Measurements from ENCODE around the gene IMPG2.

The IMPG2 gene

DNA sequence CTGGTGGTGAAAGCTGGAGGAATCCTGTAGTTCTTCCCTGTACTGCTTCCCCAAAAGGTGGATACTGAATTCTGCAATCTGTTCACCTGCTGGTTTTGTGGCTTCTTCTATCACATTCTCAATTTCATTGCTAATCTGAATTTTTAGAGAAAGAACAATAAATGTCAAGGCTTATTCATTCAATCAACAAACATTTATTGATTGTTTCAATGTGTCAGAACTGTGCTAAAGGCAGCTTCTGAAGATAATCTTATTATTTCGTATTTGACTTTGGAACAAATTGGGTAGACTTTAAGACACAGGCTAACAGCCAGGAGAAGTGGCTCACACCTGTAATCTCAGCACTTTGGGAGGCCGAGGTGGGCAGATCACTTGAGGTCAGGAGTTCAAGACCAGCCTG lies 46.8 kb downstream of the IMPG2 start:
- DNase-seq (ENCODE audit: low read depth in 3 of 3), result no peak

DNA sequence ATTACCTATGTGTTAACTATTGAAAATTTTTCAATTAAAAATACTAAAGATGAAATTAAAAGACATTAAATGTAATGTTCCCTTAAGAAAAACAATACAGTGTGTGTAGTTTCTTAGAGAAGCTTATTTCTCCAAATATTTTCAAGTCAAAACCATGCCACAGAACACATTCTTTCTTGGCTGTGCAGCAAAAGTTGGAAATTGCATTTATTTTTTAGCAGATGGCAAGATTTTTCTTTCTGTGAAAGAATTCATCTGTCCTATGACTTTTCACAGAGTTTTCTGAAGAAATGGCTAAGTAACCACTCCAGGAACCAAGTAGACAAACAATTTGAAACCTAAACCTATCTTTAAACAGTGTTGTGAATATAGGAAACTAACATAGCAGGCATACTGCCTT lies 47.2 kb downstream of the IMPG2 start:
- no peak for DNase-seq (ENCODE audit: low read depth in 3 of 3)

GRCh38 chr3:101271728-101272127 lies 48.6 kb downstream of the IMPG2 start:
- DNase-seq (ENCODE audit: low read depth in 3 of 3), result no peak

DNA sequence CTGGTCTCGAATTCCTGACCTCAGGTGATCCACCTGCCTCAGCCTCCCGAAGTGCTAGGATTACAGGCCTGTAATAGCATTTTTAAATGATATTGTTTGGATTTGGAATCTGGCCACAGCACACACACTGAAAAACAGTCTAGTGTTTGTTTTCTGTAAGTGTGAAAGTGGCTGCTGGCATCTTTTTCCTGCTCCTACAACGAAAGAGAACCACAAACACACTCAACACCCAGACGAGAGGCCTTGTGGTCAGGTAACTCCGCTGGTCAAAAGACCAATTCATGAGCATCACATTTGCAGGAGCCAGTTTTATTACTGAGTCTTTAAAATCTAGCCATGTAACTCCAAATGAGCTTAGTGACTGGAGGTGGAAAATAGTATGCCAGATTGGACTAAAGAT lies 50.2 kb downstream of the IMPG2 start:
- no peak for DNase-seq (ENCODE audit: low read depth in 3 of 3)

DNA sequence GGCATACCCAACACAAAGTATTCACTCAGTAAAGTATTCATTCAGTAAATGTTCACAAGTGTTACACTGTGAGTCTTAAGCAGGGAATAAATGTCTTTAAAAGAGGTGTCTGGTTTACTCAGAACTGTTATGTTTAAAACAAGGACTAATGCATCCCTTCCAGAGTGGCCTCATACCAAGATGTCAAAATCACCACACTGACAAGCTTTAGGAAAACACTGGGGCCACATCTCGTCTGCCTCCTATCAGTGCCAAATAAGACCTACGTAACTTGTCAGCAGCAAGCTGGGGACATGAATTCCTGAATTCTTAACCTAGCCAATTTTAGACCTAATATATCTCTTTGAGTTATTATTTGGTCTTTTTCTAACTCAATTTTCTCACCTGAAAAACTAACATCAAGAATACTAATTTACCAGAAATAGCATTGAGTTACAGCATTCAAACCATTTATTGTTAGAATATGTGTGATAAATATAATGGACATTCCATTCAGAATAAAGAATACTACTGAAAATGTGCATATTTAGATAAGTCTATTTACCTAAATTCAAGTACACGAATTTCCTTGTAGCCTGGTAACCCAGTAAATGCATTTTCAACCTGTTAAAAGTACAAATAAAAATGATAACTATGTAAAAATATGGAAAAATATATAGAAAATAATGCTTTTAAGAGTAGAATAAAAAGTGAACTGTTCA lies 51.3 kb downstream of the IMPG2 start:
- DNase-seq (ENCODE audit: low read depth in 3 of 3), result no peak

- DNase-seq (ENCODE audit: low read depth in 3 of 3), result no peak
These were observed 52.2 kb downstream of the IMPG2 start for GRCh38 chr3:101268141-101268540.

GRCh38 chr3:101266566-101266965 lies 53.8 kb downstream of the IMPG2 start:
- no peak for DNase-seq (ENCODE audit: low read depth in 3 of 3)

GRCh38 chr3:101266071-101266470 lies 54.3 kb downstream of the IMPG2 start:
- no peak for DNase-seq (ENCODE audit: low read depth in 3 of 3)

DNA sequence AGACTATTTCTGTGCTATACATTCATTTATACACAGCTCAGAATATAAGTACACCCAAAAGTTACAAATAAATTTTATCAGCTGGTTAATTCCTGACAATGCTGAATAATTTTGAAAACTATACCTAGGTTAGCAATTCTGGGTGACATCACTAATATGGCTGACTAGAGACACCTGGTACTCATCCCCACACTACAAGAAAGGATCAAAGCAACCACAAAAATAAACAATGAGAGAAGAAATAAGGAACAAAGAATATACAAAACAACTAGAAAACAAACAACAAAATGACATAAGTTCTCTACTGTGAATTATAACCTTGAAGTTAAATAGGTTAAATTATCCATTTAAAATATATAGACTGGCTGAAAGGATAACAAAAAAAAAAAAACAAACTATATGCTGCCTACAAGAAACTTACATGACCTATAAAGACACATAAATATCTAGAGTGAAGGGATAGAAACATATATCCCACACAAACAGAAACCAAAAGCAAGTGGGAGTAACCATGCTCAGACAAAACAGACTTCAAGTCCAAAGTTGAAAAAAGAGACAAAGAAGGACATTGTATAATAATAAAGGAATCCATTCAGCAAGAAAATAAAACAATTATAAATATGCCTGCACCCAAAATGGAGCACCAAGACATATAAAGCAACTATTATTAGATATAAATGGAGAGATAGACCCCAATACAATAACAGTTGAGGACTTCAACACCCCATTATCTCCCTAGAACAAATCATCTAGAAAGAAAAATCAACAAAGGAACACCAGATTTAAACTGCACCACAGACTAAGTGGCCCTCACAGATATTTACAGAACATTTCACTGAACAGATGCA lies 57.8 kb downstream of the IMPG2 start:
- no peak for DNase-seq (ENCODE audit: low read depth in 3 of 3)

GRCh38 chr3:101261506-101261905 lies 58.9 kb downstream of the IMPG2 start:
- no peak for DNase-seq (ENCODE audit: low read depth in 3 of 3)

DNA sequence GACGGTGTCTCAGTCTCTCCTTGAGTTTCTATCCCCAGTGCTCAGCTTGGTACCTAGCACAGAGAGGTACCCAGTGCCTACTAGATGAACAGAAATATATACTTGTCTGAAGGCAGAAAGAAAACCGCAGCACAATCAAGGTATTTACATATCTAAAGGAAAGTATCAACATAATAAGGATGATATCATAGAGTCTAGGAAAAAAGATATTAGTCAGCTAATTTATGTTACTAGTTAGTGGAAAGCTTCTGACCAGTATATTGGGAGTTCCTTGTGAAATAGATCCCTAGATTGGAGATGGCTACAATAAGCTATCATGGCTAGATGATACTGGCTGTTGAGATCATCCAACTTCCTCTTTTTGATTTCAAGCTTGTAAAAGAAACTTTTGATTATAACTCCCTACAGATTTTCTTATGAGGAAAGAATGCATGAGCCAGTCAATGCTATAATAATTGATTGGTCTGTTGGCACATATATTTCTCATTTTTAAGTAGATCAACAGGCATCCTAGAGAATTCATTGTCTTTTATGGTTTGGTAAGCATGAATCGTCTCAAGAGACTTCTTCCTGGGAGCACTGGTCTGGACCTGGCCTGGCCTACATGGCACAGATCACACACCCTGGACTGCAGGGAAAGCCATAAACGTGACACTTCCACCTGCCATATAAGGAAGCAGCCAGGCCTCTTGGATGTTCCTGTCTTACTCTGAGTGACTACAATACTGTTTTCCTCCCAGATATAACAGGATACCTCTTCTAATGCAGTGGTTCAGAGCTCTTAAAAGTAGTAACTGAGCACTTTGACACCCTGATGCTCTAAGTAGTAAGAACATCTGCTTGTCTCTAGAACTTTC lies 60.7 kb downstream of the IMPG2 start:
- no peak for DNase-seq (ENCODE audit: low read depth in 3 of 3)

DNA sequence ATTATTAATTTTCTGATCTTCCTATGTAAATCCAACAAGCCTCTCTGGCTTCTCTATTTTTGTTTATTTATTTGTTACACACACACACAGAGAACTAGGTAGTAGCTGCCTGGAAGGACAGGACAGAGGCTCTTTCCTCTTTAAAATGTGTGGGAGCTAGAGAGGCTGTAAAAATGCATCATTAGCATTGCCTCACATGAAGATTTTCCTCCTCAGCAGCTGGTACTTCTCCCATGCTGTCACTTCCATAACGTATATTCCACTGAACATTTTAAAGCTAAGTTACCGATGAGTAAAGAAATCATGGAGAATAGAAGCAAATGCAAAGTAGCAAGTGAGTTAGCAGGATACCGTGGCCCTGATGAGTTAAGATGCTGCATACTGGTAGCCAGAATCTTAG lies 63.9 kb downstream of the IMPG2 start:
- no peak for DNase-seq (ENCODE audit: low read depth in 3 of 3)

- DNase-seq (ENCODE audit: low read depth in 3 of 3), result no peak
These were observed 64.9 kb downstream of the IMPG2 start for GRCh38 chr3:101255441-101255840.

DNA sequence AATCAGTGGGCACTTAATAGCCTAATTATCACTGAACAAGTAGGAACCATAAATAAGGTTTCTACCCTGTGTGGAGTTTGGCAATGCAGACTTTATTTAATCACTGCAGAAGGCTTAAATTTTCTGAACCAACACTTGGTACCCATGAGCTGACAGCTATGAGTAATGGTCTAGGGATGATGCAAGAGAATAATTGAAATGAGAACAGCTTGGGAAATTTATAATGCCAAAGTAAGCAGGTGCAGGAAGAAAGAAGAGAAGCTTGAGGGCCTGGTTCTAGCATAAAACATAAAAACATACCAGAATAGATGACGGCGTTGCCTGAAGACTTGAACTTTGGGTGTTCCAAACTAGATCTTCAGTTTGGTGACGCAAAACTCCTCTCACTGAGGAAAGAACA lies 67.0 kb downstream of the IMPG2 start:
- no peak for DNase-seq (ENCODE audit: low read depth in 3 of 3)

GRCh38 chr3:101252945-101253344 lies 67.4 kb downstream of the IMPG2 start:
- DNase-seq (ENCODE audit: low read depth in 3 of 3), result no peak

- no peak for DNase-seq (ENCODE audit: low read depth in 3 of 3)
These were observed 68.1 kb downstream of the IMPG2 start for GRCh38 chr3:101252307-101252706.

DNA sequence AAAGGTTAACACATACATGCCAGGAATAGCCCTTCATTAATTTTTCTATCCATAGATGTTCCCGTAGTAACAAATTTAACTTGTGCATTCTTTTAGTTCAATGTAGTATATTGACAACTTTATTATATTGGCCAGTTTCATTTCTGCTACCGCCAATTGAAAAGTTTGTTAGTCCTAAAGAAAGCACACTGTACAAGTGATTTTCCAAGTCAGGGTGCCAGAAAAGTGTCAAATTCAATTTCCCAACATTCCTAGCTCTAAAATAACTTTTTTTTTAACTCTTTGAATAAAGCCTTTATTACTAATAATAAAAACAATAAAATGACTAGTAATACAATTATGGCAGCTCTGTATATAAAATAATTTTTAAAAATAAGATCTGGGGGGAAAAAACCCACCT lies 68.9 kb downstream of the IMPG2 start:
- no peak for DNase-seq (ENCODE audit: low read depth in 3 of 3)

- DNase-seq (ENCODE audit: low read depth in 3 of 3), result no peak
These were observed 70.9 kb downstream of the IMPG2 start for GRCh38 chr3:101249522-101249921.

DNA sequence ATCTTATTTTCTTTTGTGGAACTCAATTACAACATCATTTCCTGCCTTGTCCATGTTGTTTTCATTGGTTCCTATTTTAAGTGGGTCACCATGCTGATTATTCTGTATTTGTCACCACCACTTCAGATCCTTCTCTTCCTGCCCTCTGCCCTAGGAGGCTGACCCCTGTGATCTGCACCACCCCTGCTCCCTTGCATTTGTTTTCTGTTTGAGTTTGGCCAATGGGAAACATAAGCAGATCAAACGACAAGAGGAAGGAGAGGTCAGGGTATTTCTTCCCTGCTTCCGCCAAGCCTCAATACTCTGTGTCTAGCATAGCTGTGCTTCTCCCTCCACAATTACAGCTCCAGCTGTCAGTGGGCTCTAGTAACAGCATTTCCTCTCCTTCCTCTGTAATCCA lies 71.6 kb downstream of the IMPG2 start:
- DNase-seq (ENCODE audit: low read depth in 3 of 3), result no peak

GRCh38 chr3:101244212-101244575 lies 76.2 kb downstream of the IMPG2 start:
- DNase-seq (ENCODE audit: low read depth in 3 of 3), result no peak

- DNase-seq (ENCODE audit: low read depth in 3 of 3), result no peak
These were observed 76.8 kb downstream of the IMPG2 start for GRCh38 chr3:101243285-101244211.

All from stimulated activated CD4-positive, alpha-beta T cell treated with anti-CD3 and anti-CD28 coated beads, TNF-alpha, amount 100 ng/mL, for 48 hours (primary cell).